CD4-positive, alpha-beta T cell treated with Interleukin-4 for 4 hours (primary cell): ENCODE results near the gene RNF208.

Experiments
- DNase-seq: peaks from one replicate; pipeline ENCODE4 v3.0.0-alpha.2; 2020

The RNF208 gene

DNA sequence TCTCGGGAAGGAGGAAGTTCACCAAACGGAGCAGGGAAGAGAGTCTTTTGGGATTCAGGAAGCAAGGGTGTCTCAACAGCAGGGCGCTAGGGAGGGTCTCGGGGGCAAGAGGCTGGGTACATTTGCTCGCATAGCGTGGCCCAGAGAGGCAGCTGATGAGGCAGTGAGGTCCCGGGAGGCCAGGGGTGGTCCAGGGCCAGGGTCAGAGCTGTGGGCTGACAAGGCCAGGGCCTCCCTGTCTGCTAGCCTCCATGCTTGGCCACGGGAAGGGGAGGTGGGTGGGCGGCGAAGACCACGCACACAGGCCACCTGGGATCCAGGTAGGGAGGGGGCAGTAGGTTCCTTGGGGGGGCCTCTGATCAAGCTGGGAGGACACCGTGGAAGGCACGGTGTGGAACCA, 10.5 kb downstream of the RNF208 start:
- no peak for DNase-seq

GRCh38 chr9:137206602-137207001, 15.4 kb downstream of the RNF208 start:
- no peak for DNase-seq

DNA sequence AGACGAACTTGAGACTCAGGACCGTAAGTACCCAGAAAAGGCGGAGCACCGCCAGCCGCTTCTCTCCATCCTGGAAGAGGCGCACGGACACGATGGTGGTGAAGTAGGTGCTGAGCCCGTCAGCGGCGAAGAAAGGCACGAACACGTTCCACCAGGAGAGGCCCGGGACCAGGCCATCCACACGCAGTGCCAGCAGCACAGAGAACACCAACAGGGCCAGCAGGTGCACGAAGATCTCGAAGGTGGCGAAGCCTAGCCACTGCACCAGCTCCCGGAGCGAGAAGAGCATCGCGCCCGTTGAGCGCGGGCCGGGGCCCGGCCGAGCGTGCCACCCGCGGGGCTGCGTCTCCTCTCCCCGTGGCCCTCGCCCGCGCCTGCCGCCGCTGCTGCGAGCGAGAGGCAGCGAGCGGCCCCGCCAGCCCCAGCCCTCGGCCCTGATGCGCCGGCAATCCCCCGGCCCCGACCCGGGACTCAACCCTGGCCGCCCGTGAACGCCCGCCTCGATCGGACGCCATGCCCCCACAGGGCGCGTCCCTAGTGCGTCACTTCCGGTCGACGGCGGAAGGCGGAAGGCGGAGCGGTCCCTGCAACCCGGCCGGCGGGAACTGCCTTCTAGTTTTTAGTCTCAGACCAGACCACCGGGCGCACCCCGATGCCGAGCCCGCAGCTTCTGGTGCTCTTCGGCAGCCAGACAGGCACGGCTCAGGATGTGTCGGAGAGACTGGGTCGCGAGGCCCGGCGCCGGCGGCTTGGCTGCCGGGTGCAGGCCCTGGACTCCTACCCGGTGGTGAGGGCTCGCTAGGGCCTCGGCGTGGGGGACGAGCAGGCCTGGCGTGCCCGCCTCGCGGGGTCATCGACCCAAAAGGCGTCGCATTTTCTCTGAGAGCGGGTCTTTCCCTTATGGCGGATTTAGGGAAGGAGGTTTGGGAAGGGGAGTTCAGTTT, 16.6 kb downstream of the RNF208 start, which contains the start of the genes NDOR1 and TMEM203:
TSS of gene NDOR1 (plus strand) at position 575 of the 944 bp plus-strand sequence. CDS start at position 653, 78 bp downstream.
TSS of gene TMEM203 (minus strand) at position 523 of the 944 bp plus-strand sequence. CDS start at position 289, 234 bp downstream.
- DNase-seq: peak; percentile 87

DNA sequence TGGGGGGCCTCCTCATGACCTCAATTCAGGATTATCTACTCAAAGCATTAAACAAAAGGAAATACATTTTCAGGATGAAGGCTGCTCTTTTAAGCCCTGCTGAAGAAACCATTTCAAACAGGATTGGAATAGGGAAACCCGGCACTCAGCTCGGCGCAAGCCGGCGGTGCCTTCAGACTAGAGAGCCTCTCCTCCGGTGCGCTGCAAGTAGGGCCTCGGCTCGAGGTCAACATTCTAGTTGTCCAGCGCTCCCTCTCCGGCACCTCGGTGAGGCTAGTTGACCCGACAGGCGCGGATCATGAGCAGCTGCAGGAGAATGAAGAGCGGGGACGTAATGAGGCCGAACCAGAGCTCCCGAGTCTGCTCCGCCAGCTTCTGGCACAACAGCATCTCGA, 17.3 kb downstream of the RNF208 start:
- DNase-seq: no peak

- no peak for DNase-seq
Measured at GRCh38 chr9:137202966-137203365, 19.1 kb downstream of the RNF208 start.

GRCh38 chr9:137201205-137201868, 20.7 kb downstream of the RNF208 start:
- no peak for DNase-seq

DNA sequence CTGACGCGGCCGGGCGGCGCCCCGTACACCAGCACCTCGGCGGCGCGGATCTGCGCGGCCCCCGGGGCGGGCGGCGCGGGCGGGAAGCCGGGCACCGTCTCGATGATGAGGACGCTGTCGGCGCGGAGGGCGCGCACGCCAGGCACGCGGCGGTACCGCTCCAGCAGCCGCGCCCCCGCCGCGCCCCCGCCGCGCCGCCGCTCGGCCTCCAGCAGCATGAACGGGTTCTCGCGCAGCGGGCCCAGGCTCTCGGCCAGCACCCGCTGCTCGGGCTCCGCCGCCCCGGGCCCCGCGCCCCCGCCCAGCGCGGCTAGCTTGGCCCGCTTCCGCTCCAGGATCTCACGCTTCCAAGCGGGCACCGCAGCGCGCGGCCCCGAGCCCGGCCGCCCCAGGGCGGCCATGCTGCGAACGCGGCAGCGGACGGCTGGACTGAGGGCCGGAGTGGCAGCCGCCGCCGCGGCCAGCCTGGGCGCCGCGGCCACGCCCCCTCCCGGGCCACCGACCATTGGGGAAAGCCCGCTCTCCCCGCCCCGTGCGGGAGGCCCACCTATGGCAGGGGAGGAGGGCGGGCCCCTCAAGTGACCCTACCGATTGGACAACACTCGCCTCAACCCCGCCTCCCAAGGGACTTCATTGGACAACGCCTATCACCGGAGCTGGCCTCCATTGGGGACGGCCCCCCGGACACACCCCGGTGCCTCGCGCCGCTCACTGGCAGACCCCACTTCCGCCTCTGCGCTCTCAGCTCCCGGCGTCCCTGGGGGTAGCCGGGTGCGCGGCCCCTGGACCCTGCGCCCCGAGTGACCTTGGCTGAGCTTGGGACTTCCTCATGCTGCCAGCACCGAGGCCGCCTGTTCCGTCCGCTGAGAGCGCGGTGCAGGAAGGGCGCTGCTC, 21.5 kb downstream of the RNF208 start, which contains the start of gene TPRN:
TSS of gene TPRN (minus strand) at position 431 of the 894 bp plus-strand sequence. CDS start at position 401, 30 bp downstream.
- peak; percentile 98 for DNase-seq

GRCh38 chr9:137199411-137200121, 22.5 kb downstream of the RNF208 start:
- DNase-seq: no peak

DNA sequence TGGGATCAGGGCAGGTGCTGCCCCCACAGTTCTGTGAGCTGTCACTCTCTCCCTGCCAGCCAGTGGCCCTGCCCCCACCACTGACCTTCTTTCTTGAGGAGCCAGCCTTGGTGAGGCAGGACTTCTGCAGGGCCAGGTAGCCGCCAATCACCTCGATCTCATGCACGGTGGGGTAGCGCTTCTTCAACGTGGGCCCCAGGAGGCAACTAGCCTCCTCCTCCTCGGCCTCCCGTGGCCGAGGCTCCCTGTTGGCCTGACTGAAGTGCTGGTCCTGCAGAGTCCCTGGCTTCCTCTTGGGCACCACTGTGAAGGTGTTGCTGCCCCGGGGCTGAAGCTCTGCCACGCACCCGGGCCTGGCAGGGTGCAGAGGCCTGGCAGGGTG, 23.1 kb downstream of the RNF208 start:
- DNase-seq: no peak

- DNase-seq: no peak
Measured at GRCh38 chr9:137198051-137198901, 23.8 kb downstream of the RNF208 start.

DNA sequence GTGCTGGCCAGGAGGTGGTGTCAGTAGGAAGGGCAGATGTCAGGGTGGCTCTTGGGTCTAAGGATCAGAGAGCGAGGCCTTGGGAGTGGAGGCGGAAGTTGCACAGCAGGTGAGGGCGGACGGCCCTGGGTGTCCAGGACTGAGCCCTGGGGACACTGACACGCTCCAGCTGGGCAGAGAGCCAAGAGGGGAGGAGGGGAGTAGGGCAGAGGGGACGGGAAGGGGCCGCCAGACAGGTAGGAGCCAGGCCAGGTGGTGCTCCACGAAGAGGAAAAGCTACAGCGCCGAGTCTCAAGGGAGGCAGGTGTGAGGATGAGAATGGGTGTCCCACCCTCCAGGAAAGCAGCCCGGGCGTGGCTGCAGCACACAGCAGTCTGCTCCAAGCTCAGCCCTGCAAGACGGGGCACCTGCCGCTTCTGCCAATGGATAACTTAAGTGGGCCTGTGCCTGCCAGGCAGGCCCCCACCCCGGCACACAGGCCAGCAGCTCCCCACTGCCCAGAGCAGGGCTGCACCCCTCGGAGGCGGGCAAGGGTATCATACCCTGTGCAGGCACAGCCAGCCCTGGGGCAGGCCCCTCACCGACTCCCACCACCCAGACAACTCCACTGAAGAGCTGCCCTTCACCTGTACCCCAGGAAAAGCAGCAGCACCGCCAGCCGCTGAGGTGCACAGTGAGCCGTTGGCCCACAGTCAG, 26.4 kb downstream of the RNF208 start:
- DNase-seq: no peak

GRCh38 chr9:137194909-137195308, 27.1 kb downstream of the RNF208 start:
- DNase-seq: no peak

GRCh38 chr9:137194388-137194787, 27.7 kb downstream of the RNF208 start:
- DNase-seq: no peak

GRCh38 chr9:137193771-137194170, 28.3 kb downstream of the RNF208 start:
- DNase-seq: no peak

DNA sequence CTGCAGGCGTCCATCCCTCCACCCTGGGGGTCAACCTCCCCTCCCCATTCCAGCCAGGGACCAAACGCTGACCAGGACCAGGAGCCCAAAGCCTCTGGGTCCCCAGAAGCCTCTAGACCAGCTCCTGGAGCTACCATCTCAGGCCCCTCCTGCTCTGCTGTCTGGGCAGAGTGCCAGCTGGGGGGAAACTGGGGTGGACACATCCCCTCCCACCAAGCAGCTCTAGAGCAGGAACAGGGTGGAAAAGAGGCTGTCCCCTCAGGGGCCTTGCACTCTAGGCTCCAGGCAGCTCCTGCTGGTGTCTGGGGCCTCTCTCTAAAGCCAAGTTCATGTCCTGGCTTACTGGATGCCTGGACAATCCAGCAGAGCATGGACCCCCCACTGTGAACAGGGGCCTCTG, 29.2 kb downstream of the RNF208 start:
- no peak for DNase-seq

DNA sequence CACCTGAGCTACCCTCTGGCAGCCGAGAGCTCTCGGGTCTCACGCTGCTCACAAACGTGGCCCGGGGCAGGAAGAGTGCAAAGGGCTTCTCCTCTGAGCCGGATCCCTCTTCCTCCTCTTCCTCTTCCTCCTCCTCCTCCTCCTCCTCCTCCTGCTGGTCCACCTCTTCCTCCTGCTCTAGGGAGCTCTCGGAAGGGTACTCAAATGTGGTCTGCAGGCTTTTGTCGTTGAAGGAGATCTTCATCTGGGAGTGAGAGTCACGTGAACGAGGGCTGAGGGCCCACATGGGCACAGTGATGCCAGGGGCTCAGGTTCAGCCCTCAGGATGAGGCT, 29.6 kb downstream of the RNF208 start:
- DNase-seq: no peak

GRCh38 chr9:137191691-137192447, 30.2 kb downstream of the RNF208 start:
- no peak for DNase-seq

GRCh38 chr9:137191245-137191644, 30.8 kb downstream of the RNF208 start:
- no peak for DNase-seq

GRCh38 chr9:137190315-137190856, 31.7 kb downstream of the RNF208 start:
- DNase-seq: no peak
